Myocyte (in vitro differentiated cells): ENCODE data around the gene CERS1. TPM values are rescaled to one million over a fixed set of nuclear protein-coding genes. Genes with fewer than 3 reads are reported as not detected.
"Not testable (repeated sequence)": the region's sequence is repeated elsewhere in the genome, so short reads cannot be mapped to it uniquely, and the experiment has no call there.

Experiments
- DNase-seq: peaks from one replicate; pipeline ENCODE4 v3.0.0-alpha.2; 2012; ENCODE audit warnings: low read depth
- total RNA-seq: library from RNA; depleted of rRNA; stranded (reverse); fragments of >200 nt; gene quantifications from 2 replicates; pipeline ENCODE4 v1.2.3, GENCODE V29; 2014

Gene CERS1
- total RNA-seq, 1 donor from 2014 or later = 30.6 TPM

- peak; percentile 100 for DNase-seq
Measured at GRCh38 chr19:18919086-18919899, 23.3 kb upstream of the CERS1 start, which contains the start of the genes COPE and DDX49. Gene COPE, minus strand, starts transcription at chr19:18919387. Its CDS starts 39 bp downstream, at chr19:18919348. Gene DDX49, plus strand, starts transcription at chr19:18919715. Its CDS starts 27 bp downstream, at chr19:18919742.

GRCh38 chr19:18917593-18917992 lies 21.6 kb upstream of the CERS1 start:
- DNase-seq = not testable (repeated sequence)

- DNase-seq = peak; percentile 70
Measured at GRCh38 chr19:18915639-18916038, 19.7 kb upstream of the CERS1 start.

GRCh38 chr19:18913466-18913865 lies 17.5 kb upstream of the CERS1 start:
- DNase-seq = no peak

- no peak for DNase-seq
Measured at GRCh38 chr19:18912933-18913332, 17.0 kb upstream of the CERS1 start.

- no peak for DNase-seq
Measured at GRCh38 chr19:18910801-18911436, 15.0 kb upstream of the CERS1 start.

- DNase-seq = no peak
Measured at GRCh38 chr19:18910010-18910409, 14.1 kb upstream of the CERS1 start.

GRCh38 chr19:18908917-18909619 lies 13.1 kb upstream of the CERS1 start:
- no peak for DNase-seq

- no peak for DNase-seq
Measured at GRCh38 chr19:18906605-18907519, 10.9 kb upstream of the CERS1 start.

- DNase-seq = no peak
Measured at GRCh38 chr19:18905513-18906236, 9.7 kb upstream of the CERS1 start.

- no peak for DNase-seq
Measured at GRCh38 chr19:18905058-18905456, 9.1 kb upstream of the CERS1 start.

- no peak for DNase-seq
Measured at GRCh38 chr19:18904334-18905057, 8.5 kb upstream of the CERS1 start.

- no peak for DNase-seq
Measured at GRCh38 chr19:18903156-18904037, 7.4 kb upstream of the CERS1 start.

GRCh38 chr19:18902519-18902918 lies 6.6 kb upstream of the CERS1 start:
- DNase-seq = not testable (repeated sequence)

- DNase-seq = no peak
Measured at GRCh38 chr19:18901491-18901890, 5.5 kb upstream of the CERS1 start.

GRCh38 chr19:18900700-18901481 lies 4.9 kb upstream of the CERS1 start:
- no peak for DNase-seq
